ENCODE results near the gene FAIM2.

Gene FAIM2

GRCh38 chr12:49901026-49901425, 2.7 kb downstream of the FAIM2 start:
- H3K4me3 ChIP-seq (ENCODE audit: low read depth, low read length): no peak overlapping the region
- no peak for TF ChIP-seq CTCF (IDR thresholded peaks at IDR 0.05; ENCODE audit: borderline replicate concordance, insufficient read depth, low read depth, low read length)

GRCh38 chr12:49900371-49900770, 3.3 kb downstream of the FAIM2 start:
- H3K4me3 ChIP-seq (ENCODE audit: low read depth, low read length): no peak overlapping the region
- no peak for TF ChIP-seq CTCF (IDR thresholded peaks at IDR 0.05; ENCODE audit: borderline replicate concordance, insufficient read depth, low read depth, low read length)

GRCh38 chr12:49899921-49900320, 3.8 kb downstream of the FAIM2 start:
- H3K4me3 ChIP-seq (ENCODE audit: low read depth, low read length): no peak overlapping the region
- no peak for TF ChIP-seq CTCF (IDR thresholded peaks at IDR 0.05; ENCODE audit: borderline replicate concordance, insufficient read depth, low read depth, low read length)

GRCh38 chr12:49899286-49899843, 4.3 kb downstream of the FAIM2 start:
- no peak overlapping the region for H3K4me3 ChIP-seq (ENCODE audit: low read depth, low read length)
- no peak for TF ChIP-seq CTCF (IDR thresholded peaks at IDR 0.05; ENCODE audit: borderline replicate concordance, insufficient read depth, low read depth, low read length)

- no peak for TF ChIP-seq CTCF (IDR thresholded peaks at IDR 0.05; ENCODE audit: borderline replicate concordance, insufficient read depth, low read depth, low read length)
- H3K4me3 ChIP-seq (ENCODE audit: low read depth, low read length): no peak overlapping the region
Measured at GRCh38 chr12:49897276-49897675, 6.4 kb downstream of the FAIM2 start.

GRCh38 chr12:49895773-49896172, 7.9 kb downstream of the FAIM2 start:
- TF ChIP-seq CTCF (IDR thresholded peaks at IDR 0.05; ENCODE audit: borderline replicate concordance, insufficient read depth, low read depth, low read length): no peak
- no peak overlapping the region for H3K4me3 ChIP-seq (ENCODE audit: low read depth, low read length)

- H3K4me3 ChIP-seq (ENCODE audit: low read depth, low read length): no peak overlapping the region
- no peak for TF ChIP-seq CTCF (IDR thresholded peaks at IDR 0.05; ENCODE audit: borderline replicate concordance, insufficient read depth, low read depth, low read length)
Measured at GRCh38 chr12:49894751-49895148, 8.9 kb downstream of the FAIM2 start.

All from GM12875 (cell line).